GM12875 (cell line): ENCODE results near the gene CRACDL.

Experiments used
- H3K4me3 ChIP-seq: one replicate; pipeline ENCODE4 v1.5.1; 2011; ENCODE audit warnings: low read depth, low read length, control low read depth
- CTCF ChIP-seq: IDR thresholded peaks from 2 replicates; pipeline ENCODE4 v1.5.1; 2011; ENCODE audit warnings: low read depth, mild to moderate bottlenecking, control low read depth, inconsistent platforms, low read length, moderate library complexity, borderline replicate concordance; ENCODE audit not compliant: insufficient read depth

The CRACDL gene

DNA sequence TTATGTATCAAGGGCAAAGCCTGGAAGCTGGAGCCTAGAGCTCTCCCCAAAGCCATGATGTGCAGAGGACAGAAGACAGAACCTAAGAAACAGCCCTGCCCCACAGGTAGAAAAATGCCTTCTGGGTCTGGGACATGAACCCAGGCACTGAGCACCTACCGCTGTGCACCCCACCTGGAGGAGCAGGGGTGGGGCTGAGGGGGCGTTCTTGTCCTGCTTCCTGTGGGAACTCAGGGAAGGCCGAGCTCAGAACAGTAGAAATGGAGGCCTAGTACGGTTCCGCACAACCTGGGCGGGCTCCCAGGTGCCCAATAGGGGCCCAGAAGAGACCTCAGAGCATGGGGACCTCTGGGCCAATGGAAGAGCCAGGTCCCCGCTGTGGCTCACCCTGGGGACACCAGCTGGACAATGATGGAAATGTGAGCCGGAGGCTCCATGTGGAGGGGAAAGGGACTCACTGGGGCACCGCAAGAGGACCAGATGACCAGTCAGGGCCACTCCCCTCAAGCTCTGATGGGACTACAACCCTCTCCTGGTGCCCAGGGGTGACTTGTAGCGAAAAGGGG lies 3.2 kb downstream of the CRACDL start:
- no peak overlapping the region for H3K4me3 ChIP-seq
- no peak for TF ChIP-seq CTCF

DNA sequence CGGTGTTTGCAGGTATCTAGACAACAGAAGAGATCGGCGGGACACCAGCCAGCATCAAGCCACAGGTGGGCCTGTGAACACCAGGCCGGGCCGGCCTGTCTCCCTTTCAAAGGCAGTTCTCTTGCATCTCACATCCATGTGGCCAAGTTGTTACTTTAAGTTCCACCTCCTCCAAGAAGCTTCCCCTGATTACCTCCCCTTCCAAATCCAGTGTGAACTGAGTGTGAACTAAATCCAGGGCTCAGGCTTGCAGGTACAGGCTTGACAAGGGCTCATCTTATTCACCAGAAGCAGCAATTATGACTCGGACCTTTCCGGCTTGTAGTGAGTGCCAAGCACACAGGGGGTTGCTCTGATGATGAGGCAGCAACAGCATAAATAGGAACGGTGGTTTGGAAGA lies 3.9 kb downstream of the CRACDL start:
- TF ChIP-seq CTCF = no peak
- no peak overlapping the region for H3K4me3 ChIP-seq

GRCh38 chr2:98931596-98931995 lies 4.4 kb downstream of the CRACDL start:
- no peak overlapping the region for H3K4me3 ChIP-seq
- no peak for TF ChIP-seq CTCF

GRCh38 chr2:98929920-98930319 lies 6.1 kb downstream of the CRACDL start:
- H3K4me3 ChIP-seq = no peak overlapping the region
- no peak for TF ChIP-seq CTCF

DNA sequence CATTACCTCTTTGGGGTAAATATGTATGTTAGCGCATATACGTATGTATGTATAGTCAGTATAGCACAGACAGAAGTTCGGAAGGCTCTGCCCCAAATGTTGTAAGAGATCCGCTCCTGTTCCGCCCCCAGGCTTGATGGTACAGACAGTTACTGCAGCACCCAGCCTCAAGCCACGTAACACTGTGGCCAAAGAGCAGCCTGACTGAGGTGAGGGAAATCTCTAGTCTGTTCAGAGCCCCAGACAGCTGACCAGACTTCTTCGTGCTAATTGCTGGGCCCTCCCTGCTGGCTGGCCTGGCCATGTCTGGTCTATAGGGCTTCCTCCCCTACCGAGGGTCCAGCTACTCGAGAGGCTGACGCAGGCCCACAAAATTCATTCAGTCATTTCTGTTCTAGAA lies 7.8 kb downstream of the CRACDL start:
- no peak for TF ChIP-seq CTCF
- H3K4me3 ChIP-seq = no peak overlapping the region

DNA sequence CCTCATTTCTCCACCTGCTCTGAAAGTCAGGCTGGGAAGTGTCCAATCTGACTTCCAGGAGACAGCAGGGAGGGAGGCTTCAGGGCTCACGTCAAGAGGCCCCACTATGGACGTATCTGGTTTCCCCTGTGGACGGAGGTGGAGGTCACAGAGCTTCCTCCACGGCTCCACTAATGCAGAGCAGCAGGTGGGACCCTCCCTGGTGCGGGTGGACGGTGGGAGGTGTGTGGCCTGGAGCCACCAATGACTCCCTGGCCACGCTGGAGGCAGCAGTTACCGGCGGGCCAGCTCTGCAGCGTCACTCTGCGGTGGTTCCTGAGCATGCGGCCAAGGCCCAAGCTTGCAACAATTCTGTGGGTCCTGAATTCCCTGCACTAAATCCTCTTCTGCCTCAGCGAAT lies 9.0 kb downstream of the CRACDL start:
- no peak for TF ChIP-seq CTCF
- H3K4me3 ChIP-seq = no peak overlapping the region

DNA sequence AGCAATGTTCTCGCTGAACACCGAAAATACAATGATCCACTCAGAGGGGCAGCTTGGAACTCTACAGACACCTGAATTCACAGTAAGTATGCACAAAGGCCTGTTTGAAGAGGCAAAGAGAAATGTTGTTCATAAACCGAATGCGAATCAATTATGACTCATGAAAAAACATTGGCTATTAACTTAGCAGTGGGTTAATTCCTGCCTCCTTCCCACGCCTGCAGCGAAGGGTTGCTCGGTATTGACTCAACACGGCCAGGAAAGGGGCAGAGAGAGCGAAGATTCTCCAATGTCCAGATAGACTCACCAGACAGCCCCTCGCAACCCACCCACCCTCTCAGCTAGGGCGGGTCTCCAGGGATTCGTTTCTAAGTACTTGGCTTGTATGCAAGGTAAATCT lies 9.4 kb downstream of the CRACDL start:
- no peak overlapping the region for H3K4me3 ChIP-seq
- TF ChIP-seq CTCF = no peak
